Measurements from ENCODE around the gene PDHB. TPM values are rescaled to one million over a fixed set of nuclear protein-coding genes. Genes with fewer than 3 reads are reported as not detected.

The PDHB gene
- total RNA-seq, 1 donor from 2014 or later = 63.1 TPM

GRCh38 chr3:58411036-58411435 is 22.6 kb downstream of the PDHB start:
- no peak overlapping the region for H3K27ac Mint-ChIP-seq
- no peaks in the 10 kb centered on the region for H3K27me3 Mint-ChIP-seq (ENCODE audit: low read depth)
- peaks cover 16% of the 10 kb centered on the region for H3K36me3 Mint-ChIP-seq
- no peak overlapping the region for H3K4me3 Mint-ChIP-seq
- H3K4me1 Mint-ChIP-seq = peaks cover 10% of the 10 kb centered on the region
- no peak for TF ChIP-seq CTCF (IDR thresholded peaks at IDR 0.05; ENCODE audit: unreplicated experiment)
- DNase-seq (ENCODE audit: low spot score in 2 of 2, unreplicated experiment in 2 of 2) = no peak
- H3K9me3 Mint-ChIP-seq = peaks cover 5% of the 10 kb centered on the region

- peaks cover 7% of the 10 kb centered on the region for H3K4me1 Mint-ChIP-seq
- no peak overlapping the region for H3K4me3 Mint-ChIP-seq
Measured at GRCh38 chr3:58409663-58410062, 24.0 kb downstream of the PDHB start.

GRCh38 chr3:58408906-58409305 is 24.7 kb downstream of the PDHB start:
- Mint-ChIP-seq H3K4me3 (no peak overlapping the region), H3K4me1 (no peaks in the 10 kb centered on the region), H3K9me3 (peaks cover 5% of the 10 kb centered on the region), H3K27me3 (ENCODE audit: low read depth) (no peaks in the 10 kb centered on the region), H3K27ac (no peak overlapping the region), H3K36me3 (peaks cover 16% of the 10 kb centered on the region)
- DNase-seq (ENCODE audit: low spot score in 2 of 2, unreplicated experiment in 2 of 2) = no peak
- no peak for TF ChIP-seq CTCF (IDR thresholded peaks at IDR 0.05; ENCODE audit: unreplicated experiment)

More at GRCh38 chr3:58409663-58410062, 24.0 kb downstream of the PDHB start:
- Mint-ChIP-seq H3K27ac (no peak overlapping the region), H3K9me3 (peaks cover 5% of the 10 kb centered on the region), H3K27me3 (ENCODE audit: low read depth) (no peaks in the 10 kb centered on the region), H3K36me3 (peaks cover 16% of the 10 kb centered on the region)
- DNase-seq (ENCODE audit: low spot score in 2 of 2, unreplicated experiment in 2 of 2) = no peak
- no peak for TF ChIP-seq CTCF (IDR thresholded peaks at IDR 0.05; ENCODE audit: unreplicated experiment)

- no peak for DNase-seq (ENCODE audit: low spot score in 2 of 2, unreplicated experiment in 2 of 2)
- no peak overlapping the region for H3K27ac Mint-ChIP-seq
Measured at GRCh38 chr3:58404396-58404795, 29.2 kb downstream of the PDHB start.

GRCh38 chr3:58403513-58404109 is 30.0 kb downstream of the PDHB start:
- no peak for DNase-seq (ENCODE audit: low spot score in 2 of 2, unreplicated experiment in 2 of 2)
- peaks cover 5% of the 10 kb centered on the region for H3K9me3 Mint-ChIP-seq
- no peak overlapping the region for H3K4me3 Mint-ChIP-seq
- peaks cover 11% of the 10 kb centered on the region for H3K36me3 Mint-ChIP-seq
- no peaks in the 10 kb centered on the region for H3K4me1 Mint-ChIP-seq
- H3K27me3 Mint-ChIP-seq (ENCODE audit: low read depth) = no peaks in the 10 kb centered on the region
- H3K27ac Mint-ChIP-seq = no peak overlapping the region
- no peak for TF ChIP-seq CTCF (IDR thresholded peaks at IDR 0.05; ENCODE audit: unreplicated experiment)

More at GRCh38 chr3:58404396-58404795, 29.2 kb downstream of the PDHB start:
- peaks cover 16% of the 10 kb centered on the region for H3K36me3 Mint-ChIP-seq
- no peaks in the 10 kb centered on the region for H3K27me3 Mint-ChIP-seq (ENCODE audit: low read depth)
- no peaks in the 10 kb centered on the region for H3K4me1 Mint-ChIP-seq
- TF ChIP-seq CTCF (IDR thresholded peaks at IDR 0.05; ENCODE audit: unreplicated experiment) = no peak
- no peak overlapping the region for H3K4me3 Mint-ChIP-seq
- H3K9me3 Mint-ChIP-seq = peaks cover 5% of the 10 kb centered on the region
